IPS DF 4.7 (cell line): ENCODE results near the gene CXCR5.

Experiments
- DNase-seq: peaks from one replicate; pipeline ENCODE4 v3.0.0-alpha.2; 2013; ENCODE audit warnings: low spot score; ENCODE audit errors: extremely low read depth

Gene CXCR5

GRCh38 chr11:118876286-118876685 is 7.4 kb upstream of the CXCR5 start:
- DNase-seq: no peak

GRCh38 chr11:118877487-118878162 is 6.1 kb upstream of the CXCR5 start:
- no peak for DNase-seq

GRCh38 chr11:118878163-118878563 is 5.5 kb upstream of the CXCR5 start:
- no peak for DNase-seq

GRCh38 chr11:118881228-118881627 is 2.5 kb upstream of the CXCR5 start:
- no peak for DNase-seq

- DNase-seq: no peak
These were observed 1.2 kb upstream of the CXCR5 start for GRCh38 chr11:118882491-118882890.

- no peak for DNase-seq
These were observed 706 bp upstream of the CXCR5 start for GRCh38 chr11:118883004-118883367.

- no peak for DNase-seq
These were observed 1.2 kb downstream of the CXCR5 start for GRCh38 chr11:118884875-118885274.

- DNase-seq: no peak
These were observed 1.6 kb downstream of the CXCR5 start for GRCh38 chr11:118885319-118885718.

GRCh38 chr11:118885831-118886565 is 2.3 kb downstream of the CXCR5 start:
- no peak for DNase-seq

GRCh38 chr11:118886681-118887111 is 3.0 kb downstream of the CXCR5 start:
- no peak for DNase-seq

GRCh38 chr11:118887206-118887605 is 3.5 kb downstream of the CXCR5 start:
- DNase-seq: no peak

GRCh38 chr11:118888398-118888797 is 4.7 kb downstream of the CXCR5 start:
- no peak for DNase-seq

- DNase-seq: no peak
These were observed 6.1 kb downstream of the CXCR5 start for GRCh38 chr11:118889797-118890196.

GRCh38 chr11:118892514-118892913 is 8.8 kb downstream of the CXCR5 start:
- DNase-seq: no peak

- DNase-seq: no peak
These were observed 9.3 kb downstream of the CXCR5 start for GRCh38 chr11:118892964-118893363.

GRCh38 chr11:118893662-118894061 is 10.0 kb downstream of the CXCR5 start:
- no peak for DNase-seq

- DNase-seq: no peak
These were observed 10.5 kb downstream of the CXCR5 start for GRCh38 chr11:118894192-118894591.

- DNase-seq: no peak
These were observed 11.7 kb downstream of the CXCR5 start for GRCh38 chr11:118895093-118896039.

GRCh38 chr11:118896472-118896913 is 12.8 kb downstream of the CXCR5 start:
- DNase-seq: no peak

- DNase-seq: no peak
These were observed 13.4 kb downstream of the CXCR5 start for GRCh38 chr11:118896921-118897591.

GRCh38 chr11:118897721-118898310 is 14.1 kb downstream of the CXCR5 start:
- DNase-seq: no peak
